ENCODE results near the gene FSCN2.

Gene FSCN2

DNA sequence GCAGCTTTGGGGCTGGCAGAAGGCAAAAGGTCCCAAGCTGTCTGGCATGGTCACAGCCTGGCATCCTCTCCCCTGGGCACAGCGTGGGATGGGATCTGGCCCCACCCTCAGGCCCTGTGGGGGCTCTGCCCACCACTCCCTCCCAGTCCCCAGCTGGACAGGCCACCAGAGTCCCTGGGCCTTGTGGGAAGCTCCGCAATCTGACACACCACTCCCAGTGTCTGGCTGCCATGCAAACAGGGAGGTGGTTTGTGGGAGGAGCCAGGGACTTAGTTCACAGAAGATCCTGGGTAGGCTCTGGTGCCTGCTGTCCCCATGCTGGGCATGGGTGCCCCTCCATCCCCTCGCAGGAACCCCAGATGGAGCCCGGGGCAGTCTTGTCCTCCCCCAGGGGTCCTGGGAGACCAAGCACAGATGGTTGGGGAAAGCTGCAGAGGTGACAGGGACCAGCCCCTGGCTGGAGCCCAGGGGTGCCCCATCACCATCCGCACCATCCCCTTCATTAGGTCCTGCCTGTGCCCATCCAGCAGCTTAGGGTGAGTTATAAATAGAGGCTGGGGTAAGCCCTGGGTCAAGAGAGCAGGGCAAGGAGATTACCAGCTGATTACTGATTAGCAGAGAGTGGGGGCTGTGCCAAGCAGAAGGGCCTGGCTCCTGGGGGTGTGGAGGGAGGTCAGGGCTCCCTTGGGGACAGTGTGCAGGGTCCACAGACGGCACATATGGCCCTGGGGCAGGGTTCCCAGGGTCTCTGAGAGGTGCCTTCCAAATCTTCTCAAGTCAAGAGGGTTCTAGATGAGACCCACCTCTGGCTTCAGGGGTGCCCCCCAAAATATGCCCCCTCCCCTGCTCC, 6.2 kb downstream of the FSCN2 start:
- intact Hi-C loops (cut with DNase I), result no loop called here
- no peak for DNase-seq

DNA sequence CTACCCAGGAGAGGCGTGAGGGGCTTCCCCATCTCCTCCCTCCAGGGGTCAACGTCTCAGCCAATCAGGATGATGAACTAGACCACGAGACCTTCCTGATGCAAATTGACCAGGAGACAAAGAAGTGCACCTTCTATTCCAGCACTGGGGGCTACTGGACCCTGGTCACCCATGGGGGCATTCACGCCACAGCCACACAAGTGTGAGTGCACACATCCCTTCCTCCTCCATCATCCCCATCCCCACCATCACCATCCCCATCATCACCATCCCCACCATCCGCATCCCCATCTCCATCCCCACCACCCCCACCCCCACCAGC, 6.8 kb downstream of the FSCN2 start:
- intact Hi-C loops (cut with DNase I), result no loop called here

DNA sequence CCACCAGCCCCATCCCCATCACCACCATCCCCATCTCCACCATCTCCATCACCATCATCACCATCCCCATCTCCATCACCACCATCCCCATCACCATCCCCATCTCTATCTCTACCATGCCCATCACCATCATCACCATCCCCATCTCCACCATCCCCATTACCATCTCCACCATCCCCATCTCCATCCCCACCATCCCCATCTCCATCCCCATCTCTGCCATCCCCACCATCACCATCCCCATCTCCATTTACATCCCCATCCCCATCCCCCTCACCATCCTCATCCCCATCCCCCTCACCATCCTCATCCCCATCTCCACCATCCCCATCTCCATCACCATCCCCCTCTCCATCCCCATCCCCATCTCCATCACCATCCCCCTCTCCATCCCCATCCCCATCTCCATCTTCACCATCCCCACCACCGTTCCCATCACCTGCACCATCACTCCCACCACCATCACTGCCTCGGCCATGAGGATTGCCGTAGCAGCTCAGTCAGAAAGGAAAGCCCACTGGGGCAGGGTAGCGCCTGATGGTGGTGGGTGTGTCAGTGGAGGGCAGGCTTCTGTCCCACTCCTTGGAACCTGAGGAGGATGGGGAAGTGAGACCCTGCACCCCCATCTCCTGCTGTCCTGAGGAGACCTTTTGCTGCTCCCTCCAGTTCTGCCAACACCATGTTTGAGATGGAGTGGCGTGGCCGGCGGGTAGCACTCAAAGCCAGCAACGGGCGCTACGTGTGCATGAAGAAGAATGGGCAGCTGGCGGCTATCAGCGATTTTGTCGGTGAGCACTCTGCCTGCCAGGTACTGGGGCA, 7.5 kb downstream of the FSCN2 start:
- intact Hi-C loops (cut with DNase I), result no loop called here
- DNase-seq, result no peak

More for the DNA sequence above, 6.8 kb downstream of the FSCN2 start:
- DNase-seq, result no peak

GRCh38 chr17:81536299-81537290, 8.4 kb downstream of the FSCN2 start:
- intact Hi-C loops (cut with DNase I), result no loop called here
- no peak for DNase-seq

DNA sequence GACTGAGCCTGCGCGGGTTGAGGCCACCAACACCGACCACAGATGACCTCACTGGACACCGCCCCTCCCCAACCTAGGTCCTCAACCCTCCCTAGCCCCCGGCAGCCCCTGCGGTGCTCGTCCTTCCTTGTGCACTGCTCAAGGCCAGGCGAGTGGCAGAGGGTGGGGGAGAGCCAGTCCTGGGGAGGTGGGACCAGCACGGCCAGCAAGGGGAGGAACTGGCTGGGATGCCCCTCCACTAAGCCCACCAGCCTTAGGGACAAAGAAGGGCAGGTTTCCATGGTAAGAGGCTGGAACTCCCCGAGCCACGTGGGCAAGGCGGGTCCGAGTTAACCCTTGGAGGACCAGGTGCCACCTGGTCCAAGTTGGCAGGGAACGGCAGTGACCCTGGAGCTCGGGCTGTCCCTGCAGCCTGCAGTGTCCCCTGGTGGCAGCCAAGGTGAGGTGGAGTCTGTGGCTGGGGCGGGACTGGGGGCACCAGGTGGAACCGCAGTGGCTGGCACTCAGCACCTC, 9.2 kb downstream of the FSCN2 start:
- DNase-seq, result peak in 3 of 42 donors; percentile 25 to 51 (median 27)
- intact Hi-C loops (cut with DNase I), result no loop called here

DNA sequence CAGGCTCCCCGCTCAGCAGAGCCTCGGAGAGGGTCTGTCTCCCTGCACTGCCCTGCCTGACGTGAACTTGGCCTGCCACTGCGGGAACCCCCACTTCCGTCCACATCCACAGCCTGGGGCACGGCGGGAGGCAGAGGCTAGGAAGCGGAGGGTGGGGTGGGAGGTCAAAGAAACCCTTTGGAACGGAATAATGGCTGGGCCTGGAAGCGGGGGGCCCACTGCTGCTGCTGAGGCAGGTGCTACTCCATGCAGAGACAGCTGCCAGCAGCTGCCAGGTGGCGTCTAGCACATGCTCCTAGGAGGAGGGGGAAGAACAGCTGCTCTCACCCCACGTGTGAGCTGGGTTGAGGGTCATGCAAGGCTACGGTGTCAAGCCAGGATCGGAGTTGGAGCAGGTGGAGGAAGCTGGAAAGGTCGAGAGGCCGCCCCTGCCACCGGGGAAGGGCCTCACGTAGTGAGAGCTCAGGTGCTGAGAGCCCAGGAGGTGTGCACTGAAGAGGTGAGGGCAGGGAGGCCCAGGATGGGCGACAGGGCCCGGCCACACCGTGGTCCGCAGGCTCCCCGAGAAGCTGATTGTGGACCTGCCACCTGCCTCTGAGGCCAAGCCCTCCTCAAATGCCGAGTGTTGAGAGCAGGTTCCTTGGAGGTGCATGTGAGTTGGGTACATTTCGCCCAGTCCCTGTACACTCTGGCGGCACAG, 9.8 kb downstream of the FSCN2 start:
- intact Hi-C loops (cut with DNase I), result no loop called here
- no peak for DNase-seq

DNA sequence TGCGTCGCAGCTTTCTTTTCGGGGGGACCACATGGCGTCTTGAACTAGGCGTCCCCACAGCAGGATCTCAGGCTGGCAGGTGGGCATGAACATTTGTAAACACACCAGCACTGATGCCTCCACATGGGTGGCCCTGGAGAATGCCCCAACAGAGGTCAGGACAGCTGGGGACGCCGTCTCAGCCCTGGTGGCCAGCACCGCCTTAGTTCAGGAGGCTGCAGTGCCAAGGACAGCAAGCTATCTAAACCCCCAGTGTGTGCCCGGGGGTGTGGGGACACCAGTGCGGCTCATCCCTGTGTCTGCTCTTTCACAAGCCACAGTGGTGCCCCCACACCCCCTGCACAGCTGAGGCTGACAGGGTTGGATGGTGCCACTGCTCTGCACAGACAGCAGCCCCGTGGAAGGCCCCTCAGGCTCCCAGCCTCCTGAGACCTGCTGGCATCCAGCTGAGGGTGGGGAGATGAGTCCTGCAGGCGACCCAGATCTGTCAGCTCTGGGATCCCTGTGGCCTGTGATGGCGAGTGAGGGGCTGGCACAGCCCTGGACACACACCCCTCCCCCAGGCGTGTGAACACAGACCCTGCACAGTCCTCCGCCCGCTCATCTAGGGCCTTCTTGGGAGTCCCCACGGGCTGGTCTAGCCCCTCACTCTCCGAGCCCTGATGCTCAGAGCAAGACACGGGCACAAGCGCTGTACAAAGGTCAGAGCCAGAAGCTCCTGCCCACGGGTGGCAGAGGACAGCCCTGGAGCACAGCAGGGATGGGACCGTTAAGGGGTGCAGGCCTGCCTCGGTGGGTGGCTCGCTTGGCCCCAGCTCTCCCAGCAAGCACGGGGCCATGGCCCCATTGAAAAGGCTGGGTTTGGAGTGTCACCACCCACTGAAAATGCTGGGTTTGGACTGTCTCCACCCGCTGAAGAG, 10.7 kb downstream of the FSCN2 start:
- intact Hi-C loops (cut with DNase I), result no loop called here
- DNase-seq, result no peak

DNA sequence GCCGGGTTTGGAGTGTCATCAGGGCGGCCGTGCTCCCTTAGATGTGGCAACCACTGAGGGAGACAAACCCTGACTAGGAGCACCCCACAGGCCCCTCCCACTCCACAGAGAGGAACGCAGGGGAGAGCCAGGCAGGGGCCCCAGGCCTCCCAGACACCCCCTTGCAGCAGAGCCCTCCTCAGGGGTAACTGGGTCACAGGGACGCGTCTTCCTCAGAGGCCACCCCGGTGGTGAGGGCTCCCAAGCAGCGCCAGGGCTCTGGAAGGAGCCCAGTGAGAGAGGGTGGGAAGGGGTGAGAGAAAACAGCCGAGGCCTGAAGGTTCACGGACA, 11.4 kb downstream of the FSCN2 start:
- intact Hi-C loops (cut with DNase I), result no loop called here
- no peak for DNase-seq

DNA sequence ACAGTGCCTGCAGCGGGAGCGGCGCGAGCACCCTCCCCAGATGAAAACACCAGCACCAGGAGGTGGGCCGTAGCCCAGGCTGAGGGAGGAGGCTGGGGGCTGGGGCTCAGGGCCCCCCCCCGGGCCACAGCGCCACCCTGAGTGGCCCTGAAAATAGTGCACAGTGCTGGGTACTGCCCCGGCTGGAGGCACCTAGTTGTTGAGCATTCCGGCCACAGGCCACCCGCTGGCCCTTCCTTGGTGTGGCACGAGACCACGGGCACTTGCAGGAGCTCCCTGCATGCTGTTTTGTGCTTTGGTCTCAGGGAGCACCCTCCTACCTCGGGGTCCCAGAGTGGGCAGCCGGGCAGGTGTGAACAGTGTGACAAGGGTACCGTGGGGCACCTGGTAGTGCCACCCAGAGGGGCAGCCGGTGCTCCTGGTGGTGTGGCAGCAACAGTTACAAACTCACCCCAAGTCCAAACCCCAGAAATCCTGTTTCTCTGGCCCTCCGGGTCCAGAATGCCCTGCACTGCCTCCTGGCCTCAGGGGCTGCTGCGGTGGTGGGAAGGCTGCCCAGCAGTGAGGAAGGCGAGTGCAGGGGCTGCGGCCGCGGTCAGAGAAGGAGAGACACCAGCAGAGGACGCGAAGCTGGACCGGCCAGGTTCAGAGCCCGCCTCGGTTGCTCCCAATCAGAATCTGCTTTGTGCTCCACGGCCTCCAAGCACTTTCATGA, 11.9 kb downstream of the FSCN2 start:
- intact Hi-C loops (cut with DNase I), result no loop called here
- DNase-seq, result no peak

DNA sequence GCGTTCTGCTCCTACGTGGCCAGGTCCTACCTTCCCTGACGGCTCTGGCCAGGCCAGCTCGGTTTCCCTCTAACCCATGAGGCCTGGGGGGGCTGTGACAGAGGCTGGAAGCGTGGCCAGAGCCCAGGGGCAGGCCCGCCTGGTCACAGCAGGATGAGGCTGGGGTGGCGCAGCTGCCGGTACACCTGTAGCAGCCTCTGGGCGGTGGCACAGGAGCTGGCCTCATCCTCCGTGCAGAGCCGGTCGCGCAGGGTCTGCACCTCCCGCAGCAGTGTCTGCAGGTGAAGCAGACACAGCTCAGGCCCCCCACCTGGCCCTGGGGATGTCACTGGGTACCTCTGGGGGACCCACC, 12.5 kb downstream of the FSCN2 start:
- intact Hi-C loops (cut with DNase I), result no loop called here
- DNase-seq, result no peak

DNA sequence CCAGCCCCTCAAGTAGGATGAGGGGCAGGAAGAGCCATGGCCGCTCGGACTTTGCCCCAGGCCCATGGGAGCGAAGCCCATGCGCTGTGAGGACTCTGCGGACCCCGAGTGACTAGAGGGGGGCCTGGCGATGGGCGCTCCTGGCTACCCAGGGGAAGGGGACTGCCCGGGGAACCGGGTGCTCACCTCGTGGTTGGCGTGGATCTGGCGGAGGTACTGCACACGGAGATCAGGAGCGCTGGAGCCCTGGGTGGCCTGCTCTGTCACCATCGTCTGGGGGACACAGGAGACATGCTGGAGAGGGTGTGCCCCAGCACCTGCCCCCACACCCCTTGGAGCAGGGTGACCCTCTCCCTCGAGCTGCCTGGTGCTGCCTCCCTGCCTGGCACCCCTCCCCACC, 12.9 kb downstream of the FSCN2 start:
- intact Hi-C loops (cut with DNase I), result no loop called here
- no peak for DNase-seq

DNA sequence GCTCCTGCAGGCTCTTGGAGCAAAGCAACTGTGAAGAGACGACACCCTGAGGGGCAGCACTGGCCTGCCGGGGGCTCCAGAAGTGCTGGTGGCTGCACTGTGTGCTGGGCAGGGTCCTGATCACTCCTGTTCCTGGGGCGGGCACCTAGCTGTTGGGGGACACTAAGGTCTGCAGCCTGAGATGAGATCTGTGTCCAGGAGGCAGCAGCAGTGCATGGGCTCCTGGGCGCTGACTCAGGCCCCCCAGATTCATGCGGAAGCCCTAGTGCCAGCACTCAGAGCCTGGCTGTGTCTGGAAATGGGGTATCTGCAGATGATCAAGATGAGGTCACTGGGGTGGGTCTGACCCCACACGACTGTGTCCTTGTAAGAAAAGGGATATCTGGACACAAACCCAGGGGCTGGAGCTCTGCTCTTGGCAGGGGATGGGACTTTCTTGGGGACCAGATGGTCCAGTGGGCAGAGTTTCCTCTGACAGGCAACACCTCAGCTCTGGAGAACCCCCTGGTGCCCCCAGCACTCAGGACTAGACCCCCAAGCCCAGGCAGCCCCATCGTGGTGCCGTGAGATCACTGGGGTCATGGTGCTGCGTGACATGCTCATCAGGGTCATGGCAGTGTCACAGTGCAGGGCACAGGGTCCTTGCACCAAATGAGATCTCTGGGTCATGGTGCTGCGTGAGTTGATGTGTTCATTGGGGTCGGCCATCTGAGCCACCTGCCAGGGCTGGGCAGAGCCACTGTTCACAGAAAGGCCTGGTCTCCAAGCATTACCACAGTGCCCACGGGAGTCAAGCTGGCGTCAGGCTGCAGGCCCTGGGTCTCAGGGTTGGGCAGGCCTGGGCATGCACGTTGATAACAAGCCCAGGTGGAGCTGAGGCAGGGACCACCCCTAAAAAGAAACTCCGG, 14.5 kb downstream of the FSCN2 start:
- no peak for DNase-seq
- intact Hi-C loops (cut with DNase I), result no loop called here

DNA sequence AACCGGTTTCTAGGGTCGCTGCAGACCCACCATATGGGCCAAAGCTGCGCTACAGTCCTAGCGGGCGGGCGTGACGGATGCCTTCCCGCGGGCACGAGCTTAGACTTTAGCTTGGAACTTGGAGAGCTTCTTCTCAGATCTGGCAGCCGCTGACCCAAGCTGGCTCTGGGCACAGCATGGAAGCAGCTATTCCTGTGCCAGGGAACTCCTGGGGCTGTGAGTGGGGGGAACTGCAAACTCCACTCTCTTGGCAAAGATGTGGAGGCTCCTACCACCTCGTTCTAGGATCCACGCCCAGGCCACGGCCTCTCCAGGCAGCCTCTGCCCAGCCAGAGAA, 15.1 kb downstream of the FSCN2 start:
- intact Hi-C loops (cut with DNase I), result no loop called here
- DNase-seq, result no peak

DNA sequence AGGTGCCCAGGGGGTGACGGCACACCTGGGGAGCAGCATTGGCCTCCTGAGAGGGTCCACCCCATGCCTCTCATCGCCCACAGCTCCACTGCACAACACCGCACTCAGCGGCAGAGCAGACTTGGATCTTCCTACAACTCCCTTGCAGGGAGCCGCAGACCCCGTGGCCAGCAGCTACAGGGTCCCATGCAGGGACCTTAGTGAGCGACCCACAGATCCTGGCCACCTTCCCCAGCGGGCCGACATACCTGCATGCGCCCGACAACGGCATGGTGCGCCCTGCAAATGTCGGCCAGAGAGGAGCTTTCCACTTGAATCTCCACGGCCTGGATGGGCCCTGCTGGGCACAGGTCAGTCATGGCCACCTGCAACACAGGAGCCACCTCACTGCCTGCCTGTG, 15.6 kb downstream of the FSCN2 start:
- intact Hi-C loops (cut with DNase I), result no loop called here
- DNase-seq, result no peak

DNA sequence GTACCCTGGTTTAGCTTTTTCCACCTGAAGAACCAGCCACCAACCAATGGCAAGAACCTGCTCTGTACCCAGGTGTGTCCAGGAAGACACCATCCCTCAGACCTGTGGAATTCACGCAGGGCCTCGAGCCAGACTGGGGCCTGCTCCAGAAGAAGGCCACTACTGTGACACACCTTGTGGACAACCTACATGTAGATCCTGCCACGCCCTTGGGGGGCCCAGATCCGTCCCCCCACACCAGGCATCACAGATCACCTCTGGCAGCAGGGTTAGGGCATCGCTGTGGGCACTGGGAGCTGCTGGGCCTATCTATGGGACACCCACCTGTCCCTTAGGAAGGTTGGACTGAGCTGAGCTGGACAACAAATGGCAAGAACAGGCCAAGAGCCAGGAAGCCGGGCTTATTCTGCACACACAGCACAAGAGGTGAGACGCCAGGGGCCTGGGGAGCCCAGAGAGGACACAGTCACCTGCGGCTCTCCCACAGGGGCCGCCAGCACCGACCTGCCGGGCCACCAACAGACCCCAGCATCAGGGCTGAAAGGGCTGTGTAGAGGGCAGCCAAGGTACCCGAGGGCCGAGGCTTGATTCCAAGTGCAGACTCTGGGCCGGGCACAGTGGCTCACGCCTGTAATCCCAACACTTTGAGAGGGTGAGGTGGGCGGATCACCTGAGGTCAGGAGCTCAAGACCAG, 16.3 kb downstream of the FSCN2 start:
- intact Hi-C loops (cut with DNase I), result no loop called here
- no peak for DNase-seq
